ENCODE measurements around the gene DHDH.

The DHDH gene

GRCh38 chr19:48993175-48994034, 59.9 kb downstream of the DHDH start, which contains the start of the genes GYS1 and RUVBL2:
Gene GYS1, minus strand, starts transcription at chr19:48993309. Its CDS starts 197 bp downstream, at chr19:48993112.
Gene RUVBL2, plus strand, starts transcription at chr19:48993887. Its CDS starts 25 bp downstream, at chr19:48993912.
- DNase-seq = peak; percentile 94 to 98

GRCh38 chr19:48994035-48994386, 60.5 kb downstream of the DHDH start:
- DNase-seq = no peak

Measured in SW 1271 (cell line).